ENCODE results near the gene SLC25A38.
"Not testable (repeated sequence)": the region's sequence is repeated elsewhere in the genome, so short reads cannot be mapped to it uniquely, and the experiment has no call there.

DNA sequence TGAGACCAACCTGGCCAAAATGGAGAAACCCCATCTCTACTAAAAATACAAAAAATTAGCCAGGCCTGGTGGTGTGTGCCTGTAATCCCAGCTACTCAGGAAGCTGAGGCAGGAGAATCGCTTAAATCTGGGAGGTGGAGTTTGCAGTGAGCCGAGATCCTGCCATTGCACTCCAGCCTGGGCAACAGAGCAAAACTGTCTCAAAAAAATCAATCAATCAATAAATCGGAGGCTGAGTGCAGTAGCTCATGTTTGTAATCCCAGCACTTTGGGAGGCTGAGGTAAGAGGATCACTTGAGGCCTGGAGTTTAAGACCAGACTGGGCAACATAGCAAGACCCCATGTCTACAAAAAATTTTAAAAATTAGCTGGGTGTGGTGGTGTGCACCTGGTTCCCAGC, 32.1 kb downstream of the SLC25A38 start:
- TF ChIP-seq, protein P1, sequence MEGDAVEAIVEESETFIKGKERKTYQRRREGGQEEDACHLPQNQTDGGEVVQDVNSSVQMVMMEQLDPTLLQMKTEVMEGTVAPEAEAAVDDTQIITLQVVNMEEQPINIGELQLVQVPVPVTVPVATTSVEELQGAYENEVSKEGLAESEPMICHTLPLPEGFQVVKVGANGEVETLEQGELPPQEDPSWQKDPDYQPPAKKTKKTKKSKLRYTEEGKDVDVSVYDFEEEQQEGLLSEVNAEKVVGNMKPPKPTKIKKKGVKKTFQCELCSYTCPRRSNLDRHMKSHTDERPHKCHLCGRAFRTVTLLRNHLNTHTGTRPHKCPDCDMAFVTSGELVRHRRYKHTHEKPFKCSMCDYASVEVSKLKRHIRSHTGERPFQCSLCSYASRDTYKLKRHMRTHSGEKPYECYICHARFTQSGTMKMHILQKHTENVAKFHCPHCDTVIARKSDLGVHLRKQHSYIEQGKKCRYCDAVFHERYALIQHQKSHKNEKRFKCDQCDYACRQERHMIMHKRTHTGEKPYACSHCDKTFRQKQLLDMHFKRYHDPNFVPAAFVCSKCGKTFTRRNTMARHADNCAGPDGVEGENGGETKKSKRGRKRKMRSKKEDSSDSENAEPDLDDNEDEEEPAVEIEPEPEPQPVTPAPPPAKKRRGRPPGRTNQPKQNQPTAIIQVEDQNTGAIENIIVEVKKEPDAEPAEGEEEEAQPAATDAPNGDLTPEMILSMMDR (IDR thresholded peaks at IDR 0.05 in 4 of 5, conservative IDR thresholded peaks at IDR 0.05 in 1 of 5), result not testable (repeated sequence)
- TF ChIP-seq POLR2A (IDR thresholded peaks at IDR 0.05), result not testable (repeated sequence)

All from gastrocnemius medialis (tissue), 4 donors.